Heart left ventricle (tissue), 13 donors: ENCODE data around the gene PRM3.

ENCODE experiments used
- POLR2A ChIP-seq, 2 donors: fragments of 450-650 bp; IDR thresholded peaks; one replicate each; pipeline ENCODE4 v1.6.1; 2017; ENCODE audit warnings: antibody characterized with exemption in 2 of 2, mild to moderate bottlenecking in 2 of 2, moderate library complexity in 2 of 2
- TF ChIP-seq, protein P1 (sequence below), 12 donors: fragments of 200-600 bp; sonication (generic) in 4 of 12; IDR thresholded peaks; one replicate each; pipeline versions ENCODE4 v1.5.0 to v1.8.0; 2018 to 2022; ENCODE audit warnings: antibody characterized with exemption in 12 of 12, mild to moderate bottlenecking in 5 of 12
- donor health status: ischemic (EF 13 %, LVEDD 7.1; RV severe dilation, severe dysfunction).
- donor health status: DM: no; HTN: yes; CAD: no.
- donor health status: DM: no; HTN: no; CAD: no.
- donor health status: ischemic (EF 25% LVEDD 6.9; RV normal size, moderate dysfunction).
- donor health status: ischemic (EF 25% LVEDD 5.7; RV mildly dilated, moderate dysfunction).
- donor health status: ischemic (EF 35%, LVEDD 5.7; RV mildly dilated, moderate dysfunction).
- donor health status: nonischemic (EF 11% LVEDD 7.7; RV severe dilation, severe dysfunction).
- donor health status: DM: yes; HTN: yes; CAD: no.
- donor health status: PGD.
- donor health status: ischemic (EF 29% LVEDD 5.4; RV normal size, mild dysfunction).
- donor health status: nonischemic (EF 23%, LVEDD 6.1; RV moderate dilation, normal function).

- TF ChIP-seq, protein P1, sequence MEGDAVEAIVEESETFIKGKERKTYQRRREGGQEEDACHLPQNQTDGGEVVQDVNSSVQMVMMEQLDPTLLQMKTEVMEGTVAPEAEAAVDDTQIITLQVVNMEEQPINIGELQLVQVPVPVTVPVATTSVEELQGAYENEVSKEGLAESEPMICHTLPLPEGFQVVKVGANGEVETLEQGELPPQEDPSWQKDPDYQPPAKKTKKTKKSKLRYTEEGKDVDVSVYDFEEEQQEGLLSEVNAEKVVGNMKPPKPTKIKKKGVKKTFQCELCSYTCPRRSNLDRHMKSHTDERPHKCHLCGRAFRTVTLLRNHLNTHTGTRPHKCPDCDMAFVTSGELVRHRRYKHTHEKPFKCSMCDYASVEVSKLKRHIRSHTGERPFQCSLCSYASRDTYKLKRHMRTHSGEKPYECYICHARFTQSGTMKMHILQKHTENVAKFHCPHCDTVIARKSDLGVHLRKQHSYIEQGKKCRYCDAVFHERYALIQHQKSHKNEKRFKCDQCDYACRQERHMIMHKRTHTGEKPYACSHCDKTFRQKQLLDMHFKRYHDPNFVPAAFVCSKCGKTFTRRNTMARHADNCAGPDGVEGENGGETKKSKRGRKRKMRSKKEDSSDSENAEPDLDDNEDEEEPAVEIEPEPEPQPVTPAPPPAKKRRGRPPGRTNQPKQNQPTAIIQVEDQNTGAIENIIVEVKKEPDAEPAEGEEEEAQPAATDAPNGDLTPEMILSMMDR (IDR thresholded peaks at IDR 0.05) = no peak
- TF ChIP-seq POLR2A (IDR thresholded peaks at IDR 0.05) = no peak
These were observed 41.1 kb downstream of the PRM3 start for GRCh38 chr16:11232302-11232851.
